Measurements from ENCODE around the gene CTPS2. TPM values are rescaled to one million over a fixed set of nuclear protein-coding genes. Genes with fewer than 3 reads are reported as not detected.

CTPS2 gene
- total and polyA plus RNA-seq, 2 donors from 2014 or later = 5.9 to 13.7 TPM

DNA sequence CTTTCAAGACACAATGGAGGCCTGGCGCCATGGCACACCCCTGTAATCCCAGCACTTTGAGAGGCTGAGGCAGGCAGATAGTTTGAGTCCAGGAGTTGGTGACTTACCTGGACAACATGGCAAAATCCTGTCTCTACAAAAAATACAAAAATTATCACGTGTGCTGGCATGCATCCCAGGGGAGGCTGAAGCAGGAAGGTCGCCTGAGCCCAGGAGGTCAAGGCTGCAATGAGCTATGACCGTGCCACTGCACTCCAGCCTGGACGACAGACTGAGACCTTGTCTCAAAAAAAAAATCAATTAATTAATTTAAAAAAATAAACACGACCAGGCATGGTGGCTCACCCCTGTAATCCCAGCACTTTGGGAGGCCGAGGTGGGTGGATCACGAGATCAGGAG is 2.0 kb upstream of the CTPS2 start:
- TF ChIP-seq, protein P1, sequence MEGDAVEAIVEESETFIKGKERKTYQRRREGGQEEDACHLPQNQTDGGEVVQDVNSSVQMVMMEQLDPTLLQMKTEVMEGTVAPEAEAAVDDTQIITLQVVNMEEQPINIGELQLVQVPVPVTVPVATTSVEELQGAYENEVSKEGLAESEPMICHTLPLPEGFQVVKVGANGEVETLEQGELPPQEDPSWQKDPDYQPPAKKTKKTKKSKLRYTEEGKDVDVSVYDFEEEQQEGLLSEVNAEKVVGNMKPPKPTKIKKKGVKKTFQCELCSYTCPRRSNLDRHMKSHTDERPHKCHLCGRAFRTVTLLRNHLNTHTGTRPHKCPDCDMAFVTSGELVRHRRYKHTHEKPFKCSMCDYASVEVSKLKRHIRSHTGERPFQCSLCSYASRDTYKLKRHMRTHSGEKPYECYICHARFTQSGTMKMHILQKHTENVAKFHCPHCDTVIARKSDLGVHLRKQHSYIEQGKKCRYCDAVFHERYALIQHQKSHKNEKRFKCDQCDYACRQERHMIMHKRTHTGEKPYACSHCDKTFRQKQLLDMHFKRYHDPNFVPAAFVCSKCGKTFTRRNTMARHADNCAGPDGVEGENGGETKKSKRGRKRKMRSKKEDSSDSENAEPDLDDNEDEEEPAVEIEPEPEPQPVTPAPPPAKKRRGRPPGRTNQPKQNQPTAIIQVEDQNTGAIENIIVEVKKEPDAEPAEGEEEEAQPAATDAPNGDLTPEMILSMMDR (IDR thresholded peaks at IDR 0.05; ENCODE audit: borderline replicate concordance, extremely low read depth, insufficient read depth) = no peak
- Histone ChIP-seq H3K9me3 (ENCODE audit: control insufficient read depth in 2 of 3, insufficient read depth in 1 of 3, low read length in 3 of 3) (no peaks in the 10 kb centered on the region), H3K4me1 (ENCODE audit: control insufficient read depth in 2 of 3, insufficient read depth in 2 of 3, low read depth in 1 of 3, low read length in 3 of 3) (no peaks in the 10 kb centered on the region), H3K36me3 (ENCODE audit: control insufficient read depth in 2 of 3, insufficient read depth in 3 of 3, low read length in 3 of 3) (no peaks in the 10 kb centered on the region), H3K9ac (ENCODE audit: low read length in 3 of 3) (no peak overlapping the region), H3K4me3 (ENCODE audit: low read length in 3 of 3) (no peak overlapping the region), H3K27me3 (ENCODE audit: control insufficient read depth, insufficient read depth, low read length) (peaks cover 10% of the 10 kb centered on the region), H3K27ac (ENCODE audit: low read depth in 2 of 2, low read length in 2 of 2) (no peak overlapping the region)
- DNase-seq (no peak), FAIRE-seq (no peak)
- intact Hi-C loops (cut with DNase I) = no loop called here

DNA sequence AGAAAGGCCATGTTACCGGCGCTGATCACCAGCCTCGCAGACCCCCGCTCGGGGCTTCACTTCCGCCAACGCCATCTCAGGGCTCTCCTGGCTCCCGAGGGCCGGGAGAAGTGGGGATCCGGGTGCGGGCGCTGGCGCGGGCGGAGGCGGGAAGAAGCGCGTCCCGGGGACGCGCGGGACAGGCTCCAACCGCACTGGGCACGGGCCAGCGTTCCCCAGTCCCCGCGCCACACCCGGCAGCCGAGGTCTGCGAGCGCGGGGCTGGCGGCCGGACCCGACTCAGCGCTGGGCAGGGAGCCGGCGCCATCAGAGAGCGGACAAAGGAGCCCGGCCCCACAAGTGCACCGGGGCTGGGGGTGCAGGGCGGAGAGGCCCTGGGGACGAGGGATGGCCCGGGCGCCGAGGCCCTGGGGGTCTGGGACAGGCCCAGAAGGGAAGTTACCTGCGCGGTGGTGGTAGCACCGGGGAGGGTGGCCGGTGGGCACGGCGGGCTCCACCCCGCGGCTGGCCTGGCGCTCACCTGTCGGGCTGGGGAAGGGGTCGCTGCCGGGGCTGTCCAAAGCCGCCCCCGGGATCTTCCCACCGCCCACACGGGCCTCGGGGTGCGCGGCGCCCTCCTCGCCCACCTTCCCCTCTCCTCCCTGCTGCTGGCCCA is 449 bp downstream of the CTPS2 start:
- intact Hi-C loops (cut with DNase I) = no loop called here
- peak; percentile 21 to 74 (median 36) for DNase-seq
- TF ChIP-seq, protein P1 (IDR thresholded peaks at IDR 0.05; ENCODE audit: borderline replicate concordance, extremely low read depth, insufficient read depth) = no peak
- peaks cover 10% of the 10 kb centered on the region for H3K27me3 ChIP-seq (ENCODE audit: control insufficient read depth, insufficient read depth, low read length)
- no peaks in the 10 kb centered on the region for H3K36me3 ChIP-seq (ENCODE audit: control insufficient read depth in 2 of 3, insufficient read depth in 3 of 3, low read length in 3 of 3)
- H3K4me1 ChIP-seq (ENCODE audit: control insufficient read depth in 2 of 3, insufficient read depth in 2 of 3, low read depth in 1 of 3, low read length in 3 of 3) = no peaks in the 10 kb centered on the region
- no peaks in the 10 kb centered on the region for H3K9me3 ChIP-seq (ENCODE audit: control insufficient read depth in 2 of 3, insufficient read depth in 1 of 3, low read length in 3 of 3)
- peak overlapping the region in 1 of 2 donors; percentile 72 for H3K27ac ChIP-seq (ENCODE audit: low read depth in 2 of 2, low read length in 2 of 2)
- H3K9ac ChIP-seq (ENCODE audit: low read length in 3 of 3) = peak overlapping the region in 2 of 3 donors; percentile 30 to 51
- H3K4me3 ChIP-seq (ENCODE audit: low read length in 3 of 3) = peak overlapping the region; percentile 72 to 82 (median 76)
- FAIRE-seq = no peak

DNA sequence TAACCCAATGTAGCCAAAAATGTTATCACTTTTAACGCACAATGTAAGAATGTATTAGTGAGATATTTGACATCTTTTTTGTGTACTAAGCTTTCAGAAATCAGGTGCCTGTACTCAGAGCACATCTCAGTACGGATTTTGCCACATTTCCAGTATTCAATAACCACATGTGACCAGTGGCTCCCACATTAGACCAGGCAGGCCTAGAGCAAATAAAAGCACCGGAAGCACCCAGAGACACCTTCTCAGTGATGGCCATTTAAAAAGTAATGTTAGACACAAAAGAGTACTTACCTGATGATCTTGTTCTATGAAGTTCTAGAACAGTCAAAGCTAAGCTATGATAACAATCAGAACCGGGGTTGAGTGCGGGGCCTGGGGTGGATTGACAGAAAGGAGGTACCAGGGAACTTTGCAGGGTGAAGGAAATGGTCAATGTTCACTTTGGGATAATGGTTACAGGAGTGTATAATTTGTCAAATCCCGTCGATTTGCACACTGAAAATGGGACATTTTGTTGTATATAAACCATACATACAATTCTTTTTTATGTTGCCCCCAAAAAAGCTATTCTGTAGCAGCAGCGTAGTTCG is 1.2 kb downstream of the CTPS2 start:
- Histone ChIP-seq H3K4me1 (ENCODE audit: control insufficient read depth in 2 of 3, insufficient read depth in 2 of 3, low read depth in 1 of 3, low read length in 3 of 3) (no peaks in the 10 kb centered on the region), H3K36me3 (ENCODE audit: control insufficient read depth in 2 of 3, insufficient read depth in 3 of 3, low read length in 3 of 3) (no peaks in the 10 kb centered on the region), H3K27me3 (ENCODE audit: control insufficient read depth, insufficient read depth, low read length) (peaks cover 10% of the 10 kb centered on the region), H3K4me3 (ENCODE audit: low read length in 3 of 3) (peak overlapping the region; percentile 54 to 76 (median 56)), H3K9me3 (ENCODE audit: control insufficient read depth in 2 of 3, insufficient read depth in 1 of 3, low read length in 3 of 3) (no peaks in the 10 kb centered on the region), H3K9ac (ENCODE audit: low read length in 3 of 3) (peak overlapping the region in 2 of 3 donors; percentile 26 to 30), H3K27ac (ENCODE audit: low read depth in 2 of 2, low read length in 2 of 2) (peak overlapping the region in 1 of 2 donors; percentile 72)
- peak in 1 of 5 donors; percentile 14 for DNase-seq
- TF ChIP-seq, protein P1 (IDR thresholded peaks at IDR 0.05; ENCODE audit: borderline replicate concordance, extremely low read depth, insufficient read depth) = no peak
- no peak for FAIRE-seq
- intact Hi-C loops (cut with DNase I) = no loop called here

Measured in kidney (tissue), 14 donors.